A673 (cell line): ENCODE results near the gene CACNA1G.

Experiments used
- CTCF ChIP-seq: fragments of 300-800, 200-600 bp; sonication (generic); conservative IDR thresholded peaks from 2 replicates; pipeline ENCODE4 v1.5.1; 2017; ENCODE audit warnings: low read depth, mild to moderate bottlenecking, antibody characterized with exemption, low read length, moderate library complexity, mixed read lengths
- EZH2 ChIP-seq: fragments of 200-600 bp; sonication (generic); IDR thresholded peaks from 2 replicates; pipeline ENCODE4 v1.6.1; 2017; ENCODE audit warnings: borderline replicate concordance, low read depth, mild to moderate bottlenecking, mixed read lengths, antibody characterized with exemption, low read length; ENCODE audit not compliant: poor library complexity, severe bottlenecking

- no peak for TF ChIP-seq EZH2
- TF ChIP-seq CTCF, result no peak
Measured at GRCh38 chr17:50620237-50620636, 59.7 kb downstream of the CACNA1G start.
